Stimulated activated CD8-positive, alpha-beta memory T cell treated with anti-CD3 and anti-CD28 coated beads, Interleukin-15, amount 100 ng/mL, for 24 hours (primary cell): ENCODE measurements around the gene DPYD.
"Not testable (repeated sequence)": the region's sequence is repeated elsewhere in the genome, so short reads cannot be mapped to it uniquely, and the experiment has no call there.

Source experiments
- DNase-seq: peaks from one replicate; pipeline ENCODE4 v3.0.0-alpha.2; 2020; ENCODE audit warnings: low read depth

The DPYD gene

DNA sequence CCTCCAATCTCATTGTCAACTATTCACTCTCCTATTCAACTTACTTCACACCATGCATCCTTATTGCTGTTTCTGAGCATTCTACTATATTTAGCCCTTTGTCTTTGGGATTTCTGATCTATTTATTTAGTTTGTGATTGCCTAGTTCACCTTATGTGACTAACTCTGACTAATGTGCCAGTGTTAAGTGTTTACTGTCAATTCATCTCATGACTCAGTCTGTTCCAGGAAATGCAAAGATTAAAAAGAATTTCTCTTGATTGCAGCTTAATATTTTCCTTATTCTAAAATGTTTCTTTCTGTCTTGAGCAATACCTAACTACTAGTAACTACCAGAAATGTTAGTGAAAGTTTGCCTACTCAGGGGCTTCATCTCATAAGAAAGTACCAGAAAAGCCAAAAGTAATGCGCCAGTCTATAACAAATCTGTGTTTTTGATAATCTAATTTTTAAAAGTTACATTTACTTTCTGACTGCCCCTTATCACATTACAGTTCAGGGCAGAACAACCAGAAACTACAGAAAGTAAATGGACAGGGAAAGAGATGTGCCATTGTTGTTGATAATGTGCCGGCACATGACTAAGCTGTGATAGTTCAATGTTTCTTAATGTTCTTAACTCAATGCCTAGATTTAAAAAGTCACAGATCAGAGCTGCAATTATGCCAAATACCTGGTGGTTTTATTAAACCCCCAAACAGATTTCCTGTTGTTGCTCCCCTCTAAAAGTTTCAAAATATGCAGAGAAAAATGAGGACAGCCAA, 642.8 kb downstream of the DPYD start:
- DNase-seq, result no peak

GRCh38 chr1:97271916-97272788, 648.7 kb downstream of the DPYD start:
- no peak for DNase-seq

- DNase-seq, result no peak
Observed at GRCh38 chr1:97270508-97271307, 650.1 kb downstream of the DPYD start.

GRCh38 chr1:97265630-97266029, 655.2 kb downstream of the DPYD start:
- no peak for DNase-seq

- DNase-seq, result no peak
Observed at GRCh38 chr1:97262842-97263241, 658.0 kb downstream of the DPYD start.

DNA sequence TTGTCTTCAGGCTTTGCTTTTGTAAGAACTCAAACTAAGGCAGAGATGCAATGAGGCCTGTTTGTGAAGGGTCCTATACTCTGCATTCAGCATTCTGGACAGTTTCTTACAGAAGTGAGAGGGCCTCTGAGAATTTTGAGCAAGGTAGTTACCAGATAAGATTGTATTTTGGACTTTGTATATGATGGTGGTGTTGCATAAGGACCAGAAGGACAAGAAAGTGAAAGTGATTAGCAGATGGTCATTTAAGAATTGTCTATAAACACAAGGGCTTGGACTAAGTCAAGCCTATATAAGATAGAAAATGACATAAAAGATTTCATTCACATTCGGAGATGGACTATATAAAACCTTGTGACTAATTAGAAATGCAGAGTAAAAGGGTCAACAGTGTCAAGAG, 662.2 kb downstream of the DPYD start:
- DNase-seq, result no peak

- no peak for DNase-seq
Observed at GRCh38 chr1:97254731-97255463, 665.9 kb downstream of the DPYD start.

DNA sequence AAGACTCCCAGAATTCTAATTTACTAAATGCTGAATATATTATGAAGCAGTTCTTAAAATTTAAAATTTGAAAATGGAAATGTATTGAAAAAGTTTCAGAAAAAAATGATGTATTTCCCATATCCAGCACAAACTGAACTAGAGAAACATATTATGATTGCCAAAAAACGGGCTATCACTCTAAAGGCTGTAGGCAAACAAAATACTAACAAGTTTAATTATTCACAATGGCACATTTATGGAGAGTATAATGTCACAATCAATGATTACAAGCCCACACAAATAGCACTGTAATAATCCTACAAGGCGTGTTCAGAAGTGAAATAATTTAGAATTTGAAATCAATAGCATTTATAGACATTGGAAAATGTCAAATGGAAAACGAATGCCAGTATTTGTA, 667.9 kb downstream of the DPYD start:
- DNase-seq, result no peak

DNA sequence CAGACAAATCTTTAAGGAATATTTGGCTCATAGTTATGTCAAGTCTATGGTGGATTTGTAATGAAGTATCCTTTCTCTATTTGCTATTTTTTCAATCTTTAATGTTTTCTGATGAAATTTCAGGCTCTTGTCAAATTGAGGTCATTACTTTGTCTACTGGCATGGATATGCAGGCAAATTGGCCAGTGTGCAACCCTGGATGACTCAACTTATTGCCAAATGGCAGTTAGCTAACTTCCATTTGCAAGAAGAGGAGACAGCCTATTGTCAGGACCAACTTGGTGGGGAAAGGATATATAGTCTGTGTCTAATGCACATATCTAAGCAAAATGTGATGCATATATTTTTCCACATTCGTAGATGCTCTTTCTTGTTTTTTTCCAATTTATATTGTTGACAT, 668.8 kb downstream of the DPYD start:
- DNase-seq, result no peak

GRCh38 chr1:97247196-97247595, 673.6 kb downstream of the DPYD start:
- no peak for DNase-seq

GRCh38 chr1:97245682-97246081, 675.2 kb downstream of the DPYD start:
- no peak for DNase-seq

DNA sequence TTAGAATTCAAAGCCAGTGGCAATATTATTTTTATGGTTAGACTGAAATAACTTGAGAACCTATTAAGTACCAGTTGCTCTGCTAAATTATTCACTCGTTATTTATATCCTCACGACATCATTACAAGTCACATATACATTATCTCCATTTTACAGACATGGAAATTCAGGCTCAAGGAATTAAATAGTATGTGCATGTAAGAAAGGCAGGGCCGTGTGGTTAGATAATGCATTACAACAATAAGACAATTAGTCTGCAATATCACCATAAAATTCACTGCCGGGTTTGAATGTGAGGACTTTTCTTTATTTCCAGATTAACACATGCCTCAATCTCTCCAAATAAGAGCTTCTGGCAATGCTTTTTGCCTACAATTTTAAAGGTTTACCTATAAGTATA, 675.8 kb downstream of the DPYD start:
- no peak for DNase-seq

DNA sequence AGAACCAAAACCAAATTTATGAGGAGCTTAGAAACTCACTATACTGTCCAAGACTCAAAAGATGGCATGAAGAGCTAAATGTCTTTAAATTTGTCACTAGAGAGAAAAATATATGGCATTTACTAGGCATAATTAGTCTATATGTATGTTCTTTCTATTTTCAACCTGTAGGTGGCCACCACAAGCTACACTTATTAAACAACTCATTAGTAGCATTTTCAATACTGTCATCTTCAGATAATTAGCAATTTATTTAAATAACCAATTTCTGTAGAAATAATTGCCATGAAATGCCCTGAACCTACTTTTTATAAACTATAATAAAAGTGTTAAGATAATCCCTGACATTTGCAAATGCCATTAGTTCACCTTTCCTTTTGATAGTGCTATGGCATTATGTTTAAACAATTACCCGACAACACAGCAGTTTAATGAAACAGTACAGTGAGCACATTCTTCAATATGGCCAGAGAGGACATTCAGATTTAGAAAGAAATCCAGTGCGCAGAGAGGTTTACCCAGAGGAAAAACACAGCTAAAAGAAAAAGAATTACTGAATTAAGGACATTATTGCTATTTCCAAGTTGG, 676.8 kb downstream of the DPYD start:
- no peak for DNase-seq

- DNase-seq, result no peak
Observed at GRCh38 chr1:97238816-97239215, 682.0 kb downstream of the DPYD start.

DNA sequence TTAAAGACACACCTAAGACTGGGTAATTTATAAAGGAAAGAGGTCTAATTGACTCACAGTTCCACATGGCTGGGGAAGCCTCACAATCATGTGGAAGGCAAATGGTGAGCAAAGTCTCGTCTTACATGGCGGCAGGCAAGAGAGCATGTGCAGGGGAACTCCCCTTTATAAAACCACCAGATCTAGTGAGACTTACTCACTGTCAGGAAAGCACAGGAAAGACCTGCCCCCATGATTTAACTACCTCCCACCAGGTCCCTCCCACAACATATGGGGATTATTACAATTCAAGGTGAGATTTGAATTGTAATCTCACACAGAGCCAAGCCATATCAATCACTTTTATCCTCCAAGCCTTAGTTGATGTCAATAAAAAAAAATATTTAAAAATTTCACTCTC, 689.5 kb downstream of the DPYD start:
- DNase-seq, result not testable (repeated sequence)

DNA sequence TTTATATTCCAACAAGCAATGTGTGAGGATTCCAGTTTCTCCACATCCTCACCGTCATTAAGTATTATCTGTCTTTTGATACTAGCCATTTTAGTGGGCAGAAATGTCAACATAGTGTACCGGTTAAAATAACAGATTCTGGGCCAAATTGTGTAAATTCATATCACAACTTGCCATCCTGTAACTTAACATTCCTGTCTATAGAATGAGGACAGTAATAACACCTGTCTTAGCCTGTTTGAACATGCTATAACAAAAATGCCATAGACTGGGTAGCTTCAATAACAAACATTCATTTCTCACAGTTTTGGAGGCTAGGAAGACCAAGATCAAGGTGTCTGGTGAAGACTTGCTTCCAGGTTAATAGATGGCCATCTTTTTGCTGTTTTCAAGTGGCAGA, 708.2 kb downstream of the DPYD start:
- no peak for DNase-seq

- DNase-seq, result no peak
Observed at GRCh38 chr1:97210307-97210706, 710.5 kb downstream of the DPYD start.

DNA sequence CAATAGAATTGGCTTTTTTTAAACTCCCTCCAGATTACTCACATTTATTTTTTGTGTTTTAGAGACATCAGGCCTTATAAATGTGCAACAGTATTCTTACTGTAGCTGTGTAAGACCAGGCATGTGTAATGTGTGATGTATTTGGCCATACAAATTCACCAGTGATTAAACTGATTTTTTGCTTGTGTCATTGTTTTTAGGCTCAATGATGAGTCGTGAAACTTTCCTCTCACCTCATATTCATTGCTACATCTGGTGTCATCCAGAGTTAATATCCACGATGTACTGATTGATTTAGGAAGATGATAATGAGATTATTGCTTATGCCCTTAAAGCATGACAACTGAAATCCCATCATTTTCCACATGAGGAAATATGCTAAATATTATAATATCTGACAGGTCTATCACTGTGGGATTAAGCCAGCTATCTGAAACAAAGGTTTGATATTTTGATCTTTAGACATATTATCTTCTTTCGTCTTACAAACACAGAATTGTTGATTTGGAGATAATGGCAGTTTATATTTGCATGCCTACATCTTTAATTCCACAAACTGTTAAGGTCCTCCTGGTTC, 711.4 kb downstream of the DPYD start:
- no peak for DNase-seq

DNA sequence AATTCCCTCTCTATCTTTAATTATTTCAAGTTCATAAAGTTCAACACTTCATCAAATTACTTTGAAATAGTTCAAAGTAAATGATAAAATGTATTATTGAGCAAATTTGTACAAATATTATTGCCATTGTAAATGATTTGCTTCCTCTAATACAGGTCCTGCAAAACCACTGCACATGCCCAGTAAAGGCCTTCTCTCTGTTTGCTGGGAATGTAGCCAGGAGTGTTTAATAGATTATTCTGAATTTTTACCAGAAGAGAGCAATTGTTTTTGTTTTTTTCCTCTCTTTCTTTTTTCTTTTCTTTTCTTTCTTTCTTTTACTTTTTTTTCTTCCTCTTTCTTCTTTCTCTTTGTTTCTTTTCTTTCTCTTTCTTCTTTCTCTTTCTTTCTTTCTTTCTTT, 713.0 kb downstream of the DPYD start:
- DNase-seq, result no peak

GRCh38 chr1:97204468-97204867, 716.4 kb downstream of the DPYD start:
- DNase-seq, result no peak
